ENCODE results near the gene VENTX. TPM values are rescaled to one million over a fixed set of nuclear protein-coding genes. Genes with fewer than 3 reads are reported as not detected.

VENTX gene
- total RNA-seq, 1 experiment from 2014 or later, result 28.0 TPM

DNA sequence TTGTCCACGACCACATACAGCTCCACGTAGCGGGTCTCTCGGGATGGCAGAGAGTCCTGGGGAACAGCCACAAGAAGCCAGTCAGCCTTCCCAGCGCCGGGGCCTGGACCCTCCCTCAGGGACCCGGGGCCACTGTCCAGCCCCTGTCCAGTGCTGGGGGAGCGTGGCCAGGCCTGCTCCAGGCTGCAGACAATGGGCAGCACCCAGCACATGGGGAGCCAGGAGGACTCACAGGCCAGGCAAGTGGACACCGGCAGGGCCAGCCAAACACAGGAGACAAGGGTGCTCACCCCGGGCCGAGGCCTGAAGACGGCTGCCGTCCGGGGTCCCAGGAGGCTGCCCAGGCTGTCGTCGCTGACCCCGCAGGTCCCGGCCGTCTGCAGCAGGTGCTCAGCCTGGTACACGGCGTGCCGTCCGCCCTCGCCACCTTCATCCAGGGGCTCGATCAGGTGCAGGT, 35.3 kb downstream of the VENTX start:
- Mint-ChIP-seq H3K4me3 (no peak overlapping the region), H3K9me3 (no peaks in the 10 kb centered on the region), H3K4me1 (peaks cover 6% of the 10 kb centered on the region; the same call in 1 of the 2 replicates), H3K27ac (no peak overlapping the region), H3K36me3 (no peaks in the 10 kb centered on the region), H3K27me3 (ENCODE audit: low read depth) (no peaks in the 10 kb centered on the region)
- TF ChIP-seq ZNF121 (CRISPR knock-in tag; IDR thresholded peaks at IDR 0.05) (no peak), RORB (CRISPR knock-in tag; IDR thresholded peaks at IDR 0.05) (no peak)
- TF ChIP-seq, protein P1, sequence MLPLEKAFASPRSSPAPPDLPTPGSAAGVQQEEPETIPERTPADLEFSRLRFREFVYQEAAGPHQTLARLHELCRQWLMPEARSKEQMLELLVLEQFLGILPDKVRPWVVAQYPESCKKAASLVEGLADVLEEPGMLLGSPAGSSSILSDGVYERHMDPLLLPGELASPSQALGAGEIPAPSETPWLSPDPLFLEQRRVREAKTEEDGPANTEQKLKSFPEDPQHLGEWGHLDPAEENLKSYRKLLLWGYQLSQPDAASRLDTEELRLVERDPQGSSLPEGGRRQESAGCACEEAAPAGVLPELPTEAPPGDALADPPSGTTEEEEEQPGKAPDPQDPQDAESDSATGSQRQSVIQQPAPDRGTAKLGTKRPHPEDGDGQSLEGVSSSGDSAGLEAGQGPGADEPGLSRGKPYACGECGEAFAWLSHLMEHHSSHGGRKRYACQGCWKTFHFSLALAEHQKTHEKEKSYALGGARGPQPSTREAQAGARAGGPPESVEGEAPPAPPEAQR (CRISPR knock-in tag; IDR thresholded peaks at IDR 0.05), result no peak
- CTCF ChIA-PET, result no interaction called here
- ATAC-seq (no peak), DNase-seq (ENCODE audit: low spot score) (no peak)
- POLR2A ChIA-PET, result no interaction called here

DNA sequence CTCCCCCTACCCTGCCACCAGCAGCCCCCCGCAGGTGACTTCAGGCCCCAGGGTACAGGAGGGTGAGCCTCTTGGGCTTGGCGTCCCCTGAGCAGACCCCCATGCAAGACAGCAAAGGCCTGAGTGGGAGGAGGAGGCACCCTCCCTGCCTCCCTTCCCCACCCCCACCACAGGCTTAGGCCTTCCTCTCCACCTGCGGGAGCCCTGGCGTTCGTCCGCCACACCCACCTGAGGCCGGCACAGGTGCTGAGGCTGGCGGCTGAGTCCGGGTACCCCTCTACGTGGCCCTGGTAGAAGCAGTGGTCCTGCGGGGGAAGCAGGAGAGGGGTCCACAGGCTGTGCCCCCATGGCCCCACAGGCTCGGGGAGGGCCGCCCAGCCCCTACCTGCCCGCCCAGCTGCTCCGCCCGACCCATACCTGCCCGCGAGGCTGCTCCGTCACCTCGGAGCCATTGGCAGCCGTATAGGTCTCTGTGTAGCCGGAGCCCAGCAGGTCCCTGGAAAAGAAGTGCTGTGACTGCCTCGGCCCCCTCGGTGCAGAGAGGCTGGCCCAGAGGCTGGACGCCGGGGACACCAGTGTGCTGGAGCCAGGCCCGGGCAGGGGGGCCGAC, 36.0 kb downstream of the VENTX start:
- Mint-ChIP-seq H3K27me3 (ENCODE audit: low read depth) (no peaks in the 10 kb centered on the region), H3K4me3 (no peak overlapping the region), H3K9me3 (no peaks in the 10 kb centered on the region), H3K36me3 (no peaks in the 10 kb centered on the region), H3K27ac (no peak overlapping the region), H3K4me1 (peaks cover 6% of the 10 kb centered on the region; the same call in 1 of the 2 replicates)
- TF ChIP-seq, protein P2, sequence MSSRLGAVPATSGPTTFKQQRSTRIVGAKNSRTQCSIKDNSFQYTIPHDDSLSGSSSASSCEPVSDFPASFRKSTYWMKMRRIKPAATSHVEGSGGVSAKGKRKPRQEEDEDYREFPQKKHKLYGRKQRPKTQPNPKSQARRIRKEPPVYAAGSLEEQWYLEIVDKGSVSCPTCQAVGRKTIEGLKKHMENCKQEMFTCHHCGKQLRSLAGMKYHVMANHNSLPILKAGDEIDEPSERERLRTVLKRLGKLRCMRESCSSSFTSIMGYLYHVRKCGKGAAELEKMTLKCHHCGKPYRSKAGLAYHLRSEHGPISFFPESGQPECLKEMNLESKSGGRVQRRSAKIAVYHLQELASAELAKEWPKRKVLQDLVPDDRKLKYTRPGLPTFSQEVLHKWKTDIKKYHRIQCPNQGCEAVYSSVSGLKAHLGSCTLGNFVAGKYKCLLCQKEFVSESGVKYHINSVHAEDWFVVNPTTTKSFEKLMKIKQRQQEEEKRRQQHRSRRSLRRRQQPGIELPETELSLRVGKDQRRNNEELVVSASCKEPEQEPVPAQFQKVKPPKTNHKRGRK (CRISPR knock-in tag; IDR thresholded peaks at IDR 0.05; ENCODE audit: borderline replicate concordance), result no peak
- TF ChIP-seq, protein P3, sequence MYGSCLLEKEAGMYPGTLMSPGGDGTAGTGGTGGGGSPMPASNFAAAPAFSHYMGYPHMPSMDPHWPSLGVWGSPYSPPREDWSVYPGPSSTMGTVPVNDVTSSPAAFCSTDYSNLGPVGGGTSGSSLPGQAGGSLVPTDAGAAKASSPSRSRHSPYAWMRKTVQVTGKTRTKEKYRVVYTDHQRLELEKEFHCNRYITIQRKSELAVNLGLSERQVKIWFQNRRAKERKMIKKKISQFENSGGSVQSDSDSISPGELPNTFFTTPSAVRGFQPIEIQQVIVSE (CRISPR knock-in tag; IDR thresholded peaks at IDR 0.05; ENCODE audit: borderline replicate concordance), result no peak
- TF ChIP-seq ZNF671 (CRISPR knock-in tag; IDR thresholded peaks at IDR 0.05), result no peak
- TF ChIP-seq ZNF423 (CRISPR knock-in tag; IDR thresholded peaks at IDR 0.05), result no peak
- TF ChIP-seq TEAD4 (CRISPR knock-in tag; IDR thresholded peaks at IDR 0.05), result no peak
- TF ChIP-seq ZBTB21 (CRISPR knock-in tag; IDR thresholded peaks at IDR 0.05; ENCODE audit: borderline replicate concordance), result no peak
- ChIA-PET POLR2A (no interaction called here), CTCF (no interaction called here)
- DNase-seq (ENCODE audit: low spot score) (no peak), ATAC-seq (no peak)

DNA sequence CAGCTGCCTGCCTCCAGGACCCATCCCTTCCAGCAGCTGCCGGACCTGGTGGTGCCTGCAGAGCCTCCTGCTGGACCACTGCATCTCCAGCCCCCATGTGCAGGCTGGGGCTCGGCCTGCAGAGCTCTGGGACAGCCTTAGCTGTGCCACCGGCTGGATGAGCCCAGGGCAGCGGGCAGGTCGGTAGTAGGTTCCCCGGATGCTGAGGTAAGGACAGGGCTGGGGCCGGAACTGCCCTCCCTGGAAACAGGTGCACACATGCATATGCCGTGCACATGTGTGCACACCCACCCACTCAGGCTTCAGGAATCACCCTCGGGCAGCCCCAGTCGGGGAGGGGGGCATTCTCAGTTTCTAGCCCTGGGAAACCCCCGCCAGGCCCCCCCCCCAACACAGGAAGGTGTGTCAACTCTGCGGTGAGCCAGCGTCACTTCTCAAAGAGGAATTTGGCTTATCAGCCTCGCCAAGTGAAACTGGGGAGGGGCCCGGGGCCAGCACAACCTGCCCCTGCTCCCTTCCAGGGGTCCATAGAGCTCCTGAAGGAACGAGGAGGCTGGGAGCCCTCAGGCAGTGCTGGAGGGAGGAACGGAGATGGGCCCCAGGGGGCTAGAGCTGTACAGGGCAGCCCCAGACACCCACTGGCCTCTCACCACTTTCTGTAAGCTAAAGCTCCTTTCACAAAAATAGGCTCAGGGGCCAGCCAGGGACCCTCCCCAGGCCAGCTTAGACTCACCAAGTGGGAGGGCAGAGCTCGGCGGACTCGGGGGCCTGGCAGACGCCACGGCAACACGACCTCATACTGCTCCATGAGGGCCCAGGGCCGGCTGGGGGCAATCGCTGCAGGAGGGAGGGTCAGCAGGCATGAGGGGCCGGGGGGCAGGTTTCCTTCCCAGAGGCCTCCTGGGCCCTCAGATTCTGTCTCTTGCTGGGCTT, 37.4 kb downstream of the VENTX start:
- DNase-seq (ENCODE audit: low spot score), result no peak
- CTCF ChIA-PET, result interaction anchor here (0.6 to 2.6 kb wide), 12 partner anchors 8 to 474 kb away, joined by 3 to 23 read pairs (median 5); no protein-coding TSS in a partner anchor
- Mint-ChIP-seq H3K36me3 (no peaks in the 10 kb centered on the region), H3K4me3 (no peak overlapping the region), H3K27me3 (ENCODE audit: low read depth) (no peaks in the 10 kb centered on the region), H3K9me3 (no peaks in the 10 kb centered on the region), H3K4me1 (peaks cover 6% of the 10 kb centered on the region; the same call in 1 of the 2 replicates), H3K27ac (no peak overlapping the region)
- ATAC-seq, result no peak
- POLR2A ChIA-PET, result no interaction called here
- TF ChIP-seq, protein P4, sequence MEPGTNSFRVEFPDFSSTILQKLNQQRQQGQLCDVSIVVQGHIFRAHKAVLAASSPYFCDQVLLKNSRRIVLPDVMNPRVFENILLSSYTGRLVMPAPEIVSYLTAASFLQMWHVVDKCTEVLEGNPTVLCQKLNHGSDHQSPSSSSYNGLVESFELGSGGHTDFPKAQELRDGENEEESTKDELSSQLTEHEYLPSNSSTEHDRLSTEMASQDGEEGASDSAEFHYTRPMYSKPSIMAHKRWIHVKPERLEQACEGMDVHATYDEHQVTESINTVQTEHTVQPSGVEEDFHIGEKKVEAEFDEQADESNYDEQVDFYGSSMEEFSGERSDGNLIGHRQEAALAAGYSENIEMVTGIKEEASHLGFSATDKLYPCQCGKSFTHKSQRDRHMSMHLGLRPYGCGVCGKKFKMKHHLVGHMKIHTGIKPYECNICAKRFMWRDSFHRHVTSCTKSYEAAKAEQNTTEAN (CRISPR knock-in tag; IDR thresholded peaks at IDR 0.05), result no peak
- TF ChIP-seq ZNF121 (CRISPR knock-in tag; IDR thresholded peaks at IDR 0.05) (no peak), ETV6 (CRISPR knock-in tag; IDR thresholded peaks at IDR 0.05) (no peak), IRF2 (CRISPR knock-in tag; IDR thresholded peaks at IDR 0.05; ENCODE audit: borderline replicate concordance, low read depth) (no peak), NFE2L1 (CRISPR knock-in tag; IDR thresholded peaks at IDR 0.05) (no peak), NR3C1 (CRISPR knock-in tag; conservative IDR thresholded peaks at IDR 0.05; ENCODE audit: low read depth) (no peak)
- TF ChIP-seq, protein P5, sequence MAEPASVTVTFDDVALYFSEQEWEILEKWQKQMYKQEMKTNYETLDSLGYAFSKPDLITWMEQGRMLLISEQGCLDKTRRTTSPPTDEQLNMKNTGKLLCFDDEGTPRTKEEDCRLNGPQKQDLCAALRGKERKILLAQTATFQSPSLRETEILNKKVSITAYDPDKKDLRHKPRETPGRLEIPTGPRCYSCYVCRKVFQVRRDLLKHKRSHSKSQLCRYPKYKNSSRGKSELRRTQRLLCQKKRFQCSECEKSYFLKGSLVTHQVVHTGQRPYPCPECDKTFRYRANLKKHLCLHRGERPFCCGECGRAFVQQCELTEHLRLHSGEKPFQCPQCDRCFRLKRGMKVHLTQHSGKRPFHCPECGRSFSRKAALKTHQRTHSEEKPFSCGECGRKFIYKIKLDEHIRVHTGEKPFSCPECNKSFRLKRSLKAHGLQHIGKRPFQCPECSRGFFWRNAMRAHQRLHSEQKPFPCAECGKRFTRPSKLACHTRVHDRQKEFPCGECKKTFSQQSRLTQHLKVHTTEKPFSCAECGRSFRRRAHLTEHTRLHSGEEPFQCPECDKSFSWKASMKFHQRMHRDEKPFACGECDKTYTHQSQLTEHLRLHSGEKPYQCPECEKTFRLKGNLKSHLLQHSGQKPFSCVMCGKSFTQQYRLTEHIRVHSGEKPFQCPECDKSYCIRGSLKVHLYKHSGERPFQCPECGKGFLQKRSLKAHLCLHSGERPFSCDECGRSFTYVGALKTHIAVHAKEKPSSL (CRISPR knock-in tag; conservative IDR thresholded peaks at IDR 0.05), result no peak
- TF ChIP-seq, protein P6, sequence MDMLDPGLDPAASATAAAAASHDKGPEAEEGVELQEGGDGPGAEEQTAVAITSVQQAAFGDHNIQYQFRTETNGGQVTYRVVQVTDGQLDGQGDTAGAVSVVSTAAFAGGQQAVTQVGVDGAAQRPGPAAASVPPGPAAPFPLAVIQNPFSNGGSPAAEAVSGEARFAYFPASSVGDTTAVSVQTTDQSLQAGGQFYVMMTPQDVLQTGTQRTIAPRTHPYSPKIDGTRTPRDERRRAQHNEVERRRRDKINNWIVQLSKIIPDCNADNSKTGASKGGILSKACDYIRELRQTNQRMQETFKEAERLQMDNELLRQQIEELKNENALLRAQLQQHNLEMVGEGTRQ (CRISPR knock-in tag; IDR thresholded peaks at IDR 0.05), result no peak
- TF ChIP-seq, protein P7, sequence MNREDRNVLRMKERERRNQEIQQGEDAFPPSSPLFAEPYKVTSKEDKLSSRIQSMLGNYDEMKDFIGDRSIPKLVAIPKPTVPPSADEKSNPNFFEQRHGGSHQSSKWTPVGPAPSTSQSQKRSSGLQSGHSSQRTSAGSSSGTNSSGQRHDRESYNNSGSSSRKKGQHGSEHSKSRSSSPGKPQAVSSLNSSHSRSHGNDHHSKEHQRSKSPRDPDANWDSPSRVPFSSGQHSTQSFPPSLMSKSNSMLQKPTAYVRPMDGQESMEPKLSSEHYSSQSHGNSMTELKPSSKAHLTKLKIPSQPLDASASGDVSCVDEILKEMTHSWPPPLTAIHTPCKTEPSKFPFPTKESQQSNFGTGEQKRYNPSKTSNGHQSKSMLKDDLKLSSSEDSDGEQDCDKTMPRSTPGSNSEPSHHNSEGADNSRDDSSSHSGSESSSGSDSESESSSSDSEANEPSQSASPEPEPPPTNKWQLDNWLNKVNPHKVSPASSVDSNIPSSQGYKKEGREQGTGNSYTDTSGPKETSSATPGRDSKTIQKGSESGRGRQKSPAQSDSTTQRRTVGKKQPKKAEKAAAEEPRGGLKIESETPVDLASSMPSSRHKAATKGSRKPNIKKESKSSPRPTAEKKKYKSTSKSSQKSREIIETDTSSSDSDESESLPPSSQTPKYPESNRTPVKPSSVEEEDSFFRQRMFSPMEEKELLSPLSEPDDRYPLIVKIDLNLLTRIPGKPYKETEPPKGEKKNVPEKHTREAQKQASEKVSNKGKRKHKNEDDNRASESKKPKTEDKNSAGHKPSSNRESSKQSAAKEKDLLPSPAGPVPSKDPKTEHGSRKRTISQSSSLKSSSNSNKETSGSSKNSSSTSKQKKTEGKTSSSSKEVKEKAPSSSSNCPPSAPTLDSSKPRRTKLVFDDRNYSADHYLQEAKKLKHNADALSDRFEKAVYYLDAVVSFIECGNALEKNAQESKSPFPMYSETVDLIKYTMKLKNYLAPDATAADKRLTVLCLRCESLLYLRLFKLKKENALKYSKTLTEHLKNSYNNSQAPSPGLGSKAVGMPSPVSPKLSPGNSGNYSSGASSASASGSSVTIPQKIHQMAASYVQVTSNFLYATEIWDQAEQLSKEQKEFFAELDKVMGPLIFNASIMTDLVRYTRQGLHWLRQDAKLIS (CRISPR knock-in tag; IDR thresholded peaks at IDR 0.05; ENCODE audit: borderline replicate concordance), result no peak
